Prostate gland (tissue), 2 donors: ENCODE data around the gene FASN.

Source experiments
- POLR2A ChIP-seq: fragments of 450-650 bp; IDR thresholded peaks from one replicate; pipeline ENCODE4 v1.6.1; 2016; ENCODE audit warnings: antibody characterized with exemption, mild to moderate bottlenecking
- TF ChIP-seq, protein P1 (sequence below), 4 experiments: fragments of 200-600 bp in 2 of 4; fragments of 450-650 bp in 2 of 4; sonication (generic) in 2 of 4; IDR thresholded peaks; 1 replicate in 3 of 4; 2 replicates in 1 of 4; pipeline ENCODE4 v1.5.1; 2016 to 2019; ENCODE audit warnings: antibody characterized with exemption in 4 of 4, mild to moderate bottlenecking in 2 of 4, moderate library complexity in 2 of 4

- TF ChIP-seq, protein P1, sequence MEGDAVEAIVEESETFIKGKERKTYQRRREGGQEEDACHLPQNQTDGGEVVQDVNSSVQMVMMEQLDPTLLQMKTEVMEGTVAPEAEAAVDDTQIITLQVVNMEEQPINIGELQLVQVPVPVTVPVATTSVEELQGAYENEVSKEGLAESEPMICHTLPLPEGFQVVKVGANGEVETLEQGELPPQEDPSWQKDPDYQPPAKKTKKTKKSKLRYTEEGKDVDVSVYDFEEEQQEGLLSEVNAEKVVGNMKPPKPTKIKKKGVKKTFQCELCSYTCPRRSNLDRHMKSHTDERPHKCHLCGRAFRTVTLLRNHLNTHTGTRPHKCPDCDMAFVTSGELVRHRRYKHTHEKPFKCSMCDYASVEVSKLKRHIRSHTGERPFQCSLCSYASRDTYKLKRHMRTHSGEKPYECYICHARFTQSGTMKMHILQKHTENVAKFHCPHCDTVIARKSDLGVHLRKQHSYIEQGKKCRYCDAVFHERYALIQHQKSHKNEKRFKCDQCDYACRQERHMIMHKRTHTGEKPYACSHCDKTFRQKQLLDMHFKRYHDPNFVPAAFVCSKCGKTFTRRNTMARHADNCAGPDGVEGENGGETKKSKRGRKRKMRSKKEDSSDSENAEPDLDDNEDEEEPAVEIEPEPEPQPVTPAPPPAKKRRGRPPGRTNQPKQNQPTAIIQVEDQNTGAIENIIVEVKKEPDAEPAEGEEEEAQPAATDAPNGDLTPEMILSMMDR (IDR thresholded peaks at IDR 0.05) = no peak
- no peak for TF ChIP-seq POLR2A
Measured at GRCh38 chr17:82073446-82073845, 24.6 kb downstream of the FASN start.
